NB4 (cell line): Measurements from ENCODE around the gene HS3ST3B1.

ENCODE experiments used
- DNase-seq: peaks from one replicate; pipeline ENCODE4 v3.0.0; 2010; ENCODE audit warnings: low read depth
- H3K4me3 ChIP-seq: one replicate; pipeline ENCODE4 v1.5.1; 2011; ENCODE audit warnings: mild to moderate bottlenecking, low read depth, low read length, moderate library complexity
- MYC ChIP-seq: IDR thresholded peaks from 2 replicates; pipeline ENCODE4 v1.6.1; 2011; ENCODE audit warnings: low read depth, low read length
- POLR2A ChIP-seq: IDR thresholded peaks from 2 replicates; pipeline ENCODE4 v1.6.1; 2011; ENCODE audit warnings: mild to moderate bottlenecking; ENCODE audit not compliant: insufficient read length; ENCODE audit errors: extremely low read depth
- TF ChIP-seq, protein P1 (sequence below): IDR thresholded peaks from one replicate; pipeline ENCODE4 v1.5.1; 2012; ENCODE audit warnings: low read depth, low read length
- TF ChIP-seq, protein P2 (sequence below): IDR thresholded peaks from 2 replicates; pipeline ENCODE4 v1.6.1; 2011; ENCODE audit warnings: low read depth, low read length

Gene HS3ST3B1

DNA sequence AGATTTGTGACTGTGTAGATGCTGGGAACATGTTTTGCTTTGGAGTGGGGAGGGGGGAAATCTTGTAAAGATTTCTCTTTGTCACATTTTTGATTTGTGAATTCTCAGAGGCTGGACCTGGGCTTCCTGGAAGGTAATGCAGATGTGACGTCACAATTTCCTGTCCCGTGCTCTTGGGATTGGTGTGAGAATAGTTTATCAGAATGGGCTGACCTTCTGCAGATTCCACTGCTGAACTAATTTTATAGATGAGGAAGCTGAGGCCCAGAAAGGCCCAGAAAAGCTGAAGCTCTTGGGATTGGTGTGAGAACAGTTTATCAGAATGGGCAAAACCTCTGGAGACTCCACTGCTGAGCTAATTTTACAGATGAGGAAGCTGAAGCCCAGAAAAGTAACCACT lies 34.0 kb downstream of the HS3ST3B1 start:
- DNase-seq: peak; percentile 16
- H3K4me3 ChIP-seq: no peak overlapping the region
- TF ChIP-seq MYC (no peak), POLR2A (no peak)
- TF ChIP-seq, protein P1, sequence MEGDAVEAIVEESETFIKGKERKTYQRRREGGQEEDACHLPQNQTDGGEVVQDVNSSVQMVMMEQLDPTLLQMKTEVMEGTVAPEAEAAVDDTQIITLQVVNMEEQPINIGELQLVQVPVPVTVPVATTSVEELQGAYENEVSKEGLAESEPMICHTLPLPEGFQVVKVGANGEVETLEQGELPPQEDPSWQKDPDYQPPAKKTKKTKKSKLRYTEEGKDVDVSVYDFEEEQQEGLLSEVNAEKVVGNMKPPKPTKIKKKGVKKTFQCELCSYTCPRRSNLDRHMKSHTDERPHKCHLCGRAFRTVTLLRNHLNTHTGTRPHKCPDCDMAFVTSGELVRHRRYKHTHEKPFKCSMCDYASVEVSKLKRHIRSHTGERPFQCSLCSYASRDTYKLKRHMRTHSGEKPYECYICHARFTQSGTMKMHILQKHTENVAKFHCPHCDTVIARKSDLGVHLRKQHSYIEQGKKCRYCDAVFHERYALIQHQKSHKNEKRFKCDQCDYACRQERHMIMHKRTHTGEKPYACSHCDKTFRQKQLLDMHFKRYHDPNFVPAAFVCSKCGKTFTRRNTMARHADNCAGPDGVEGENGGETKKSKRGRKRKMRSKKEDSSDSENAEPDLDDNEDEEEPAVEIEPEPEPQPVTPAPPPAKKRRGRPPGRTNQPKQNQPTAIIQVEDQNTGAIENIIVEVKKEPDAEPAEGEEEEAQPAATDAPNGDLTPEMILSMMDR: no peak
- TF ChIP-seq, protein P2, sequence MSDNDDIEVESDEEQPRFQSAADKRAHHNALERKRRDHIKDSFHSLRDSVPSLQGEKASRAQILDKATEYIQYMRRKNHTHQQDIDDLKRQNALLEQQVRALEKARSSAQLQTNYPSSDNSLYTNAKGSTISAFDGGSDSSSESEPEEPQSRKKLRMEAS: no peak

DNA sequence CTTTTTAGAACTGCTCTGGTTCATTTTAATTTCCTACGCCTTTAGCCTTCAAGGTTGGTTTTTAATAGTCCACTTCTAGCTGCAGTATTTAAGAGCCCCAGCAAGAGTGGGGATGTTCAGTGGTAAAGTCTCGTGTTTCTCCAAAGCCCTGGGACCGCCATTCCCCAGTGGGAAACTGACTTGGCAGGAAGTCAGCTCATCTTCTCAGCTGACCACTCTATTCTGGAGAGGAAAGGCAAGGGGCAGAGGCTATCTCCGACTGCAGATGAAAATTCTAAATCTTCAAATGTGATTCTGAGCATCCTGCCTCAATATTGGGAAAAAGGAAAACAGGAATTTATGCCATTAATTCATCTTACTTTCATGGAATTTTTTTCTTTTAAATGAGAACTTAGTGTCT lies 35.5 kb downstream of the HS3ST3B1 start:
- no peak for DNase-seq
- no peak overlapping the region for H3K4me3 ChIP-seq
- TF ChIP-seq, protein P1: no peak
- TF ChIP-seq, protein P2: no peak

DNA sequence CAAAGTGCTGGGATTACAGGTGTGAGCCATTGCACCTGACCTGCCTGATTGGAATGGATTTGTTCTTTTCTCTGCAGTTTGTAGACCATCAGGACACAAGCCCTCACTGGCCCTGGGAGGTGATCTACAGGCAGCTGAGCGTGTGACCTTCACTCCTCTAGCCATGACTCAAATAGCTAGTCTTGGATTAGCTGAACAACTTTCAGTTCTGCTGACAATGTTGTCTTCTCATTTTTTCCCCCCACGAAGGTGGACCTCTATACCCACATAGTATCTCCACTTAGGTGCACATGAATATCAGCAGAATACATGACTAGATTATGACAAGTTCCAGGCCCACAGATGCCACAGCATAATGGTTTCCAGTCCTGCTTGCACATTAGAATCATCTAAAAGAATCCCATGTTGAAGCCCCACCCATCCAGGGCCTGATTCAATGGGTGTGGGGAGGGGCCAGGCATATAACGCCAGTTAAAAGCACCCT lies 36.8 kb downstream of the HS3ST3B1 start:
- no peak for DNase-seq
- no peak overlapping the region for H3K4me3 ChIP-seq
- TF ChIP-seq, protein P1: no peak
- TF ChIP-seq, protein P2: no peak
- TF ChIP-seq POLR2A (no peak), MYC (no peak)

DNA sequence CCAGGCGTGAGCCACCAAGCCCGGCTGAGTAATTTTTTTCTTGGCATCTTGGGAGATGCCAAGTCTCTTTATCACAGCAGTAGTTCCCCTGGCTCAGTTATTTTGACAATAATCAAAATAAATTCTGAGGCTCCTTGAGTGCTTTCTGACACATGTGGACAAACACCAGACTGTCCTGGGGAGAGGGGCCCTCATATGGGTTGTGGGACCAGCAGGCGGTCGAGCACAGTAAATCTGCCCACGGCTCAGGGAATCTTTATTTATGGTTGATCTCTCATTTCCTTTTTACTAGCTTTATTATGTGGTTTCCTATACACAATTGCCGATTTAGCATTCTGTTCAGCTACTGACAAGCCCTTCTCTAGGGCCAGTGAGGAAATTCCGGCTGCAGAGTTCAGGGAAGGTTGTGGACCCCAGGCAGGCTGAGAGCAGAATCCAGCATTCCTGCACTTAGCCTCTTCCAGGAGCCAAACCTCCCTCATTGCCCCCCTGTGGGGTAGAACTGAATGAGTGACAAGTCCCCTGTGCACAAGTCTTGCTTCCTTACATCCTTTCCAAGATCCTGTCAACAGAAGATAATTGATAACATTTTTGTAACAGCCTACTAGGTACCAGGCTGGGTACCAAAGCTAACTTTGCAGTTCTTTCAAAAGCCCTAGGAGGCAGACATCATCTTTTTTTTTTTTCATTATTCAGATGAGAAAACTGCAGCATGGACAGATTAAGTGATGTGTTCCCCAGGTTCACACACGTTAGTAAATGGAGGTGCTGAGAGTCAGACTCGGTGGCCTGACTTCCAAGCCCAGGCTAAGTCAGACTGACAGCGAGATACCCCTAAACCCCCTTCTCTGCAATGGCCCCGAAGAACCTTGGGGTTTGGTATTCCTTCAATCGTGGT lies 40.2 kb downstream of the HS3ST3B1 start:
- DNase-seq: no peak
- H3K4me3 ChIP-seq: no peak overlapping the region
- TF ChIP-seq, protein P1: no peak
- TF ChIP-seq MYC (no peak), POLR2A (no peak)
- TF ChIP-seq, protein P2: no peak

DNA sequence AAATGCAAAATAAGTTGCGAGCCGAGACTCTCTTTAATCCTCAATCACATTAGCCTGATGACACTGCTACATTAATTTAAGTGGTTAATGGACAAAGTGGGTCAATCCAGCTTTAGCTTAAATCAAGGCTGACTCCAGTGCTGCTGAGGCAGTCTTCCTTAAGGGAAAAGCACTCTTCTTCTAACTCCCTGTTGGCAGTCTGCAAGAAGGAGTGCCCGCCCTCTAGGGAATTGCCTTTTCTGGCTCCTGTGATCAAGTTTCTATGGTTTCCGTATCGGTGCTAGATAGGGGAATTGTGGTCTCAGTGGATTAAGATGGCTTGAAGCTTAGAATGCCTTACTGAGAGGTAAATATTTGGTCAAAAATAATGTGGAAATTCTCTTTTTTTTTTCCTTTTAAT lies 41.0 kb downstream of the HS3ST3B1 start:
- TF ChIP-seq, protein P1: no peak
- no peak overlapping the region for H3K4me3 ChIP-seq
- no peak for DNase-seq

DNA sequence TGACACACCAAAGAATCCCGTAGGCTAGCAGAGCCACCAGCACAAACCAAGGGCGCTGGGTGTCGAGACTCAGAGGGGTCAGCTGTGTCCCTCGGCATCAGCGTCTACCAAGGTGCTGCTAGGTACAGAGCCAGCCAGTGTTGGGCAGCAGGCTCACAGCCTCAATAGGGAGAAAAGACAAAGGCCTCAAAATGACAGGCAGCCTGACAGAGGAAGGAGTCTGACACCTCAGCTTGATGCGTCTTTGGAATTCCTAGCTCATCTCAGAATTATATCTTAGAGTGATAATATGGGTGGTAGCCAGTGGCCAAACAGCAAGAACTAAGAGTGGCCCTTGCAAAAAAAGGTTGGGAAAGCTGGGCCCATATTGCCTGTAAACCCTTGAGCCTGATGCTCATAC lies 45.9 kb downstream of the HS3ST3B1 start:
- no peak for DNase-seq
- H3K4me3 ChIP-seq: no peak overlapping the region
- no peak for TF ChIP-seq MYC
- TF ChIP-seq, protein P2: no peak
- TF ChIP-seq, protein P1: no peak
- TF ChIP-seq POLR2A: no peak
